Renal pelvis (tissue), 4 donors: ENCODE data around the gene RBPMS2. TPM values are rescaled to one million over a fixed set of nuclear protein-coding genes. Genes with fewer than 3 reads are reported as not detected.
A peak's percentile ranks its signal among the peaks of the same experiment; 100 is the strongest.
"Not testable (repeated sequence)": the region's sequence is repeated elsewhere in the genome, so short reads cannot be mapped to it uniquely, and the experiment has no call there.

Source experiments
- DNase-seq: peaks from one replicate; pipeline ENCODE4 v3.0.0-alpha.2; 2013
- polyA plus RNA-seq, 3 donors: library from polyadenylated mRNA; unstranded; fragments of 120-200 nt; gene quantifications; one replicate each; pipeline ENCODE4 v1.2.1, GENCODE V29; 2013; ENCODE audit not compliant: insufficient read length in 3 of 3

RBPMS2 gene
- polyA plus RNA-seq, 3 donors: 11.1 to 13.8 (median 13.2) TPM

GRCh38 chr15:64795299-64795698, 19.9 kb upstream of the RBPMS2 start:
- not testable (repeated sequence) for DNase-seq

GRCh38 chr15:64792282-64792681, 16.9 kb upstream of the RBPMS2 start:
- no peak for DNase-seq

DNA sequence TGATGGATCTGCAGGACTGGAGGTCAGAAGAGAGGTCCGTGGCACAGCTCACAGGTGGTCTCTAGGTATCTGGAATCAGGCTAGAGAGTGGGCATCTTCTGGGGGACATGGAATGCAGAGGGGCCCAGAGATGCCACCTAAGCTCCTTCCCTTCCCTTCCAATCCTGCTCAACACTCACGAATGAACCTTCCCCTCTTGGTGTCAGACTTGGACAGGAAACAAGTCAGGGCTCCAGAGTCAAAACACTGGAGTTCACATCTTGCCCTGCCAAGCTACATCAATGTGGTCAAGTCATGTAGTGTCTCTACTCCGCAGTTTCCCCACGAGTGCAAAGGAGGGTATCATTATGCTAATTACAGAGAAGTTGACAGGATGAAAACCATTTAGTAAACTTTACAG, 16.0 kb upstream of the RBPMS2 start:
- no peak for DNase-seq

DNA sequence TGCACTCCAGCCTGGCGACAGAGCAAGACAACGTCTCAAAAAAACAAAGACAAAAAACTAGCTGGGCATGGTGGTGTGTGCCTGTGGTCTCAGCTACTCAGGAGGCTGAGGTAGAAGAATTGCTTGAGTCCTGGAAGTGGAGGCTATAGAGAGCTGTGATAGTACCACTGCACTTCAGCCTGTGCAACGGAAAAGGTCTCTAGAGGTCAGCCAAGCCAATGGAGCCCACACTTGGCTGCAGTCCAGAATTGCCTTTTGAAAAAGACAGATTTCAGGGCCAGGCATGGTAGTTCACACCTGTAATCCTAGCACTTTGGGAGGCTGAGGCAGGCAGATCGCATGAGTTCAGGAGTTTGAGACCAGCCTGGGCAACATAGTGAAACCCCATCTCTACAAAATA, 8.4 kb upstream of the RBPMS2 start:
- DNase-seq: no peak

DNA sequence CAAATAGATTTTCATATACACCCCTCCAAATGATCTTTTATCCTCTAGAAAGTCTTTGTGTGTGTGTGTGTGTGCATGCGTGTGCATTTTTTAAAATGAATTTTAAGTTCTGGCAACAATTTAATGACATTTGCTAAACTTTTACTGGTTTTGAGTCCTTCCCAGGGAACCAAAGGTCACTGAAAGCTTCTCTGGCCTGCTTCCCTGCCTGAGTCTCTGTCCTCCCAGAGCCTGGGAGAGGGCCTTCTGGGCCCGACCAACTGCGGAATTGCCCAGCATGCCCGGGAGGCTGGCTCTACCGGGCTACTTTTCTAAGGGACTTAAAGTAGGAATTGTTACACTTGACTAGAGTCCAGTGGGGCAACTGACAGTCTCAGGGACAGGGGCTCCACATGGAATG, 7.4 kb upstream of the RBPMS2 start:
- no peak for DNase-seq

DNA sequence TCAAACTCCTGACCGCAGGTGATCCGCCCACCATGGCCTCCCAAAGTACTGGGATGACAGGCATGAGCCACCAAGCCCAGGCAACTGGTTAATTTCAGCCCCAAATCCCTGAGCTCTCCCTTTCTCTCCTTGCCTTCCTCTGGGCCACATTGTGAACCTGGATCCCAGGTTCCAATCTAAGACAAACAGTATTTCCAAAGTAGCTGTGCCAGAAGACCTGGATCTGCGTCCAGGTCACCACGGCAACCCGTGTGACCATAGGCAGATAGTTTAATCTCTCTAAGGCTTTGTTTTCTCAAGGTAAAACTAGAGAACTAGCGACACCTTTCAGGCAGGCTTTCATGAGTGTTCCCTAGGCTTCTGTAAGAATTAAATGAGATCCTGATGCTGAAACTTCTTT, 5.9 kb upstream of the RBPMS2 start:
- no peak for DNase-seq

GRCh38 chr15:64780600-64781156, 5.3 kb upstream of the RBPMS2 start:
- no peak for DNase-seq

GRCh38 chr15:64779630-64780029, 4.2 kb upstream of the RBPMS2 start:
- DNase-seq: no peak

- DNase-seq: peak; percentile 37
Measured at GRCh38 chr15:64779024-64779423, 3.6 kb upstream of the RBPMS2 start.

GRCh38 chr15:64776402-64776786, 1.0 kb upstream of the RBPMS2 start:
- no peak for DNase-seq

DNA sequence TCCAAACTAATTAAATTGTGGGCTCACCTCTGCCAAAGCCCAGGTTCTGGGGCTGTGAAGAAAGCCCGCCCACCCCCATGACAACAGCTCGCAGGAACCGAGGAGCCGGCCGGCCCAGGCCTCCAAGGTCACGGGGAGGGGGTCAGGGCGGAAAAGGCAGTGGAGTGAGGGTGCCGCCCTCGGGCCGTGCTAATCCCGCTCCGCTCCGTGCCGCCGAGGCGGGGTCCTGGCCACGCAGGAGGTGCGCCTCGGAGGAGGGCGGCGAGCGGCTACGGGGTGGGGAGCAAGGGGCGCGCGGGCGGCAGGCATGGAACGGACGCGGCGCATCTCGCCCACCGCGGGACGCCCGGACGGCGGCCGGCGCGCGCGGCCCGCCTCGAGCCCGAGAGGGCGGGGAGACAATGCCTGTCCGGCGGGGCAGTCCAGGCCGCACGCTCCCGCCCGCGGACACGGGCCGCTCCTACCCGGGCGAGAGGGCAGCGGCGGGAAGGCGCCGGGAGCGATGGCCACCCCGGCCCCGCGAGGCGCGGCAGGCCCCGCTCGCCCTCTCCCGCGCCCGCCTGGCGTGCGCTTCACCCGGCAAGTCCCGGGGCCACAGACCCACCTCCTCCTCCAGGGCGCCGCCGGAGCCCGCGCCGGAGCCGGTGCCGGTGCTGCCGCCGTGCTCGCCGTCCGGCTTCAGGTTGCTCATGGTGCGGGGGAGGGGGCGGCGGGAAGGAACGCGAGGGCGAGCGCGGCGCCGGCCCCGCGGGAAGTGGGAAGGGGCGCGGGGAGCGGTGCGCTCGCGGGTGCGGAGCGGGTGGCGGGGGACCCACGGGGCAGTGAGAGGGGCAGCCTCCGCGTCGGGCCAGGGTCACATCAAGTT, 528 bp downstream of the RBPMS2 start:
- DNase-seq: no peak

DNA sequence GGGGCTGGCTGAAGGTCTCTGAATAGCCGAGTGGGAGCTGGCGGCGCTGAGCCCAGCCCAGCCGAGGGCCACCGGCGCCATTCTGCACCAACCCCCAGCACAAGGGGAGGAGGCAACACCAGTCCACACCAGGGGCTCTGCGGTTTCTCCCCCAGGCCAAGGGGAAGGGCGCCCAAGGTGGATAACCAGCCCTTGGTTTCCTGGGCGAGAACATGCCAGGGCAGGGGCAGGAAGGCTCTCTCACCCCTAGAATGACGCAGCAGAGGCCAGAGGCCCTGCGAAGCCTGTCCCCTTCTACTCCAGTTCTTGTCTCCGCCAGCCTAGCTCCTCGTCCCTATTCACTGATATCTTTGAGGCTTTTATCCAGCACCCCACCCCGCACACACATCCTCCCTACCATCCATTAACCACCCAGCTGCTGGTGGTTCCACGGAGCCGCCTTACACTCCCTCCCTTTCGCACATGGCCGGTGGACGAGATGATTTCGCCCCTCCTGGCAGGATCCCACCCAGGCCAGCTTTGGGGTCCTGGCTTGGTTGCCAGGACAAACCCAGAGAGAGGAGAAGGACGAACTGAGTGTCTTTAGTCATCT, 1.3 kb downstream of the RBPMS2 start:
- DNase-seq: no peak

DNA sequence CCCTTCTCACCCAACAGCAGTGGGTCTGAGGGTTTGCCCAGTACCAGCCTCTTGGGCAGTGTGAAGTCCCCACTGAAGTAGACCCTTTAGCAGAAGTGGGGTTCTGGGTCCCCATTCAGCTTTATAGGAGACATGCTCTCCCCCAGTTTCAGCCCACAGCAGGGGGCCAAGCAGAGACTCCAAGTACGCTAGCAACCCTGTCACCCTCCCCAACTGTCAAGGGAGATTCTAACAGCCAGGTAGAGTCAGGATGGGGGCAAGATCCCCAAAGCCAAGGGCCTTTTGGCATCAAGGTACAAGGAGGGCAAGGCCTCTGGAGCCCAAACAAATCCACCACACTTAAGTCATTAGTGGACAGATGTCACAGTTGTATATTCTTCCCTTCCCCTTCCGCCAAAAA, 1.8 kb downstream of the RBPMS2 start:
- DNase-seq: no peak

GRCh38 chr15:64772964-64773363, 2.4 kb downstream of the RBPMS2 start:
- no peak for DNase-seq

DNA sequence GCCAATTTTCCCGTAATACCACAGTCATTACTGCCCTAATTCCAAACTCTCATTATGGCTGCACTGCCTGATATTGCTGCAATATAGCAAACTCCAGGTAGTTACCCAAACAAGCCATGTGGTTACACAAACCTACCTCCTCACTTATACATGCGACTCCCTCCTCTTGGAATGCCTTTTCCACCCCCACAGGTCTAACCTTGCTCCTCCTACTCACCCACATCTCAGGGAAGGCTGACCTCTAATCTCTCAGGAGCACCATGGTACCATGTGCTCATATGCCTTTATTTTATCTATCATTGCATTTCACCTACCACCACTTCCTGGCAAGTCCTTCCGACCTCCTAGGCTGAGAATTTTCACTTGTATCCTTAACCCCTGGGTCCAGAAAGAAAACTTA, 2.9 kb downstream of the RBPMS2 start:
- no peak for DNase-seq

DNA sequence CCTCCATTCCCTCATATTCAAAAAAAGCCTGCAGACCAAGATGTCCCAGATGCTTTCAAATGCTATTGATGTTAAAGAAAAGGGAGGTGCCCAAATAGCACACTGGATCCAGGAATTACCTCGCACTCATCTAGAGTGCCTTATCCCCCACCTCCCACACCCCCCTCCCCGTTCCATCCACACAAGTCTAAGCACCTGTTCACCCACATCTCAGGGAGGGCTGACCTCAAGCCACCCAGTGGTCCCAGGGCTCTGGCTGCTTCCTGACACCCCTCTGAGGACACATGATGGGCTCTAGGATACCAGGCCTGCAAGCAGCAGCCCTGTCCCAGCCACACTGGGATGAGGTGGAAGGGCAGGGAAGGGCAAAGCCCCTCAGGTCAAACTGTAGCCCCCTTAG, 4.8 kb downstream of the RBPMS2 start:
- DNase-seq: no peak

DNA sequence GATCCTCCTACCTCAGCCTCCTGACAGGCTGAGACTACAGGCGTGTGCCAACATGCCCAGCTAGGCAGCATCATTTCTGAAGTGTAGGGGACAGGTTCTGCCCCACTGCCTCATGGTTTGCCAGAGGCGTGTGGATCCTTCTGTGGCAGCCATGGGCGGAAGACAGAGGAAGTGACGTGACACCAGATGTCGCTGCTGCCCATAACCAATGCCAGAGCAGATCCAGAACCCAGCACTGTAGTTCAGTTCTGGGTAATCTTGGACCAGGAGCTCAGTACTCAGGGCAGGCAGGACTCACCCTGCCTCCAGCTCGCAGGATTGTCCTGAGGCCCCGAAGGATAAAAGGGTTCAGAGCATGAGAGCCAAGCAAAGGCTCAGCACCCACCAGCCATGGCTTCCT, 8.2 kb downstream of the RBPMS2 start:
- no peak for DNase-seq

- no peak for DNase-seq
Measured at GRCh38 chr15:64766058-64766457, 9.3 kb downstream of the RBPMS2 start.

DNA sequence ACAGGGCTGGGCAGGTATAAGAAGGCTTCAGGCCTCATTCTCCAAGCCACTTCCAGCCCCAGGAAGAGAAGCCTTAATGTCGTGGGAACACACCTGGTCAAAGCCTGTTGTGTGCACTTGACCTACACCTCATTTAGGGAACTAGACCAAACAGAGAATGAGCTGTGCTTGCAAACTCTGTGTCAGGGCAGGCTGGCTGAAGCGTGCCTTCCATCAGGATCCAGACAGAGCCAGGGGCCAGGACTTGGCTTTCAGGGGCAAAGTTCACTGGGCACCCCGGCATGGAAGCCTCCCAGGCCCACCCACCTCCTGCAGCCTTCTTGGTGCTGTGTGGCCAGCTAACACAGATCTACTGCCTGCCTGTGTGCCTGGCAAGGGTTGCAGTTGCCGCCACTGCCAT, 11.5 kb downstream of the RBPMS2 start:
- no peak for DNase-seq

- DNase-seq: no peak
Measured at GRCh38 chr15:64763462-64763861, 11.9 kb downstream of the RBPMS2 start.

GRCh38 chr15:64763021-64763420, 12.4 kb downstream of the RBPMS2 start:
- no peak for DNase-seq

GRCh38 chr15:64762546-64762945, 12.8 kb downstream of the RBPMS2 start:
- no peak for DNase-seq

- no peak for DNase-seq
Measured at GRCh38 chr15:64761156-64761555, 14.2 kb downstream of the RBPMS2 start.
